ENCODE measurements around the gene TMPO.

GRCh38 chr12:98595243-98595988 is 80.0 kb downstream of the TMPO start:
- TF ChIP-seq EZH2phosphoT487 (IDR thresholded peaks at IDR 0.05; ENCODE audit: insufficient read depth, low read depth) (no peak), EZH2 (IDR thresholded peaks at IDR 0.05; ENCODE audit: insufficient read depth, poor library complexity, severe bottlenecking) (no peak)
